ENCODE results near the gene ARHGAP26. TPM values are rescaled to one million over a fixed set of nuclear protein-coding genes. Genes with fewer than 3 reads are reported as not detected.
A peak's percentile ranks its signal among the peaks of the same experiment; 100 is the strongest.

The ARHGAP26 gene
- total RNA-seq, 1 donor from 2014 or later: 35.4 TPM

DNA sequence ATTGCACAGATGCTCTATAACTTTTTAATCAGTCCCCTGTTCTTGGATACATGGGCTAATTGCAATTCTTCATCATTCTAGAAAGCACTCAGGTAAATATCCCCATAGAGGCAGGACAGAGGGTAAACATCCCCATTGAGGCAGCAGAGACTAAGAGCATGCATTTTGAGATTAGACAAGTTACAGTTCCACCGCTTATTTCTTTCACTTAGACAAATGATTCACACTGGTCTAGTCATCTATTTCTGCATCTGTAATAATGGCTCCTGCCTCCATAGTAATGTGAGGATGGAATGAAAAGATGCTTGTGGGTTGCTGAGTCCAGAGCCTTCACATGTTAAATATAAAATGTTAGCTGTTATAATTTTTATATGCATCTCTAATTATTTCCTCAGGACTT is 276.9 kb downstream of the ARHGAP26 start:
- Histone ChIP-seq H3K36me3 (no peaks in the 10 kb centered on the region), H3K27ac (no peak overlapping the region), H3K9me3 (no peaks in the 10 kb centered on the region), H3K4me3 (no peak overlapping the region), H3K27me3 (no peaks in the 10 kb centered on the region), H3K4me1 (peaks cover 12% of the 10 kb centered on the region)
- TF ChIP-seq, protein P1, sequence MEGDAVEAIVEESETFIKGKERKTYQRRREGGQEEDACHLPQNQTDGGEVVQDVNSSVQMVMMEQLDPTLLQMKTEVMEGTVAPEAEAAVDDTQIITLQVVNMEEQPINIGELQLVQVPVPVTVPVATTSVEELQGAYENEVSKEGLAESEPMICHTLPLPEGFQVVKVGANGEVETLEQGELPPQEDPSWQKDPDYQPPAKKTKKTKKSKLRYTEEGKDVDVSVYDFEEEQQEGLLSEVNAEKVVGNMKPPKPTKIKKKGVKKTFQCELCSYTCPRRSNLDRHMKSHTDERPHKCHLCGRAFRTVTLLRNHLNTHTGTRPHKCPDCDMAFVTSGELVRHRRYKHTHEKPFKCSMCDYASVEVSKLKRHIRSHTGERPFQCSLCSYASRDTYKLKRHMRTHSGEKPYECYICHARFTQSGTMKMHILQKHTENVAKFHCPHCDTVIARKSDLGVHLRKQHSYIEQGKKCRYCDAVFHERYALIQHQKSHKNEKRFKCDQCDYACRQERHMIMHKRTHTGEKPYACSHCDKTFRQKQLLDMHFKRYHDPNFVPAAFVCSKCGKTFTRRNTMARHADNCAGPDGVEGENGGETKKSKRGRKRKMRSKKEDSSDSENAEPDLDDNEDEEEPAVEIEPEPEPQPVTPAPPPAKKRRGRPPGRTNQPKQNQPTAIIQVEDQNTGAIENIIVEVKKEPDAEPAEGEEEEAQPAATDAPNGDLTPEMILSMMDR (IDR thresholded peaks at IDR 0.05): no peak
- intact Hi-C loops (cut with DNase I): no loop called here
- ATAC-seq: no peak
- DNase-seq: no peak

DNA sequence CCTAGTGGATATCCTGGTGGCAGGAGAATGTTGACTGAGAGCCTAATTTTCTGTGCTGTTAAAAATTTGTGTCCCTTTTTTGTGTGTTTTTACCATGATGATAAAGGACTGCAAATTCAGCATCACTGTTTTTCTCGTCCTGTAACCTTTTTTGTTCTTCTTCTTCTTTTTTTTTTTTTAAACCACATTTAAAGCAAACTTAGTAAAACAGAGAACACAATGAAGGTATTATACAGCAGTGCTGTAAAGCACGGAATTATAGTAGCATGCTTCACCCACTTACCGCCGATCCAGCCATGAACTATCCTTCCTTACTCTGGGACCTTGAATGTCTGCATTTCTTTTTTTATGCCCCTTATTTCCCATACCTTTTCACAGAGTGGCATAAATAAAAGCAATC is 280.0 kb downstream of the ARHGAP26 start:
- Histone ChIP-seq H3K4me1 (peaks cover 16% of the 10 kb centered on the region), H3K36me3 (no peaks in the 10 kb centered on the region), H3K27me3 (no peaks in the 10 kb centered on the region), H3K4me3 (no peak overlapping the region), H3K9me3 (no peaks in the 10 kb centered on the region), H3K27ac (no peak overlapping the region)
- TF ChIP-seq, protein P1 (IDR thresholded peaks at IDR 0.05): no peak
- no peak for ATAC-seq
- intact Hi-C loops (cut with DNase I): no loop called here
- DNase-seq: no peak

DNA sequence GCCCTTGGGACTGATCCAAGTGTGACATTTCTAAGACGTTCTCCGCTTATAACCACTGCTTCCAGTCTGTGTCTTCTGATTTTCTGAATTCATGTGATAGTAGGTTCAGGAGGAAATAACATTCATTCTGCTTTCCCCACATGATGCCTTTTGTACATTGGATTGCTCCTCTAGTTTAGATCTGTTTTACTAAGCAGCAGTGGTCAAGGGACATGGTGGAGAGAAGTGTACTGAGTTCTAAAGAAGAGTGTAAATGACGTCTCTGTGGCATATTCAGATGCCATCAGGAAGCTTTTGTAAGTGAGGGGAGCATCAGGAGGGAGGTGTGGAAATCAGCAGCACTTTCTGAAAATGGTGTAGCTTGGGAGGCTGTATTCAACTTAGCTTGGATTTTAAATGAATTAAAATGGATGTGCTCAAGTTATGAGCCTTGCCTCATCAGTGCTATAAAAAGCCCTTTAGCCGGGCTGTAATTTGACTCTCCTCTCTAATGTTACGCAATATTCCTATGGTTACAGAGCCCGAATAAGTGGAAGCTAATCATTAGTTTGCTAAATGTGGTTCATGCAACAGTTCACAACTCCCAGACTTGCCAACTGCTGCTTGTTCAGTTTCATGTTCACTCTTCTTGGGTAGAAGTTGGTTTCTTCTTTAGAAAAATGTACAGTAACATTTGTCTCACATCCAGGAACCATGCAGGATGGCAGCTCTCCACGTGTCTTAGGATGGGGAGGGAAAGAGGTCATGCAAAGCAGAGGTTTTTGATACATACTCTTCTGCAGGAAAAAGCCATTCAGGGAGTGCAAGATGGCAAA is 281.3 kb downstream of the ARHGAP26 start:
- H3K9me3 ChIP-seq: no peaks in the 10 kb centered on the region
- H3K27ac ChIP-seq: peak overlapping the region; percentile 55
- H3K36me3 ChIP-seq: no peaks in the 10 kb centered on the region
- TF ChIP-seq, protein P1 (IDR thresholded peaks at IDR 0.05): no peak
- H3K27me3 ChIP-seq: no peaks in the 10 kb centered on the region
- H3K4me3 ChIP-seq: no peak overlapping the region
- no peak for DNase-seq
- ATAC-seq: peak; percentile 89
- intact Hi-C loops (cut with DNase I): no loop called here
- peaks cover 19% of the 10 kb centered on the region for H3K4me1 ChIP-seq

DNA sequence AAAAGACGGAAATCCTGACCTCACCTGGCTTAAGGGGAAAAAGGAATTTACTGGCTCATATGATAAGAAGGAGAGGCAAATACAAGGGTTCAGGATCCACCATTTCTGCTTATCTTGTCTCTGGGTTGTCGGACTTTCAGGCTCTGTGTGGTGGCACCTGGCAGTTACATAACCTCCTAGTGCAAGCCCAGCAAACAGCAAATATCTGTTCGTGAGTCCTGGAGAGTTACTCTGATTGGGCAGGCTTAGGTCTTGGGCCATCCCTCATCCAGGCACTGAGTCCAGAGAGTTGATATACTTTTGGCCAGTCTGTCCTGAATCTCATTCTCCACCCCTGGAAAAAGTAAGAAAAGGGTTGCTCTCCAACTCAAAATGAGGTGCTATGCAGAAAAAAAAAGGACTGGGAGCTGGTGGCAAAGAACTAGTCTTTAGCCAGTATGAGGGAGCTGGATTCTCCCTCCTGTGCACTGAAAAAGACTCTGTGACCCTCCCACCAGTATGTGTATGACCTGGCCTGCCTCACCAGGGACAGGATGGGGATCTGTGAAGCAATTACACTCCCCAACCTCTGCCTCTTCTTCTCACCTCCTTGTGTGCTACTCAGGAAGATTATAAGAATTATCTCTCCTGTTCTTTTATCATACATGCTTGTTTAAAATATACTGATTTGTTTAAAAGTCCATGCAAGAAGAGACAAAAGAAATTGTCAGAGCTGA is 282.9 kb downstream of the ARHGAP26 start:
- peaks cover 25% of the 10 kb centered on the region for H3K4me1 ChIP-seq
- intact Hi-C loops (cut with DNase I): no loop called here
- TF ChIP-seq, protein P1 (IDR thresholded peaks at IDR 0.05): no peak
- no peaks in the 10 kb centered on the region for H3K9me3 ChIP-seq
- no peak for DNase-seq
- ATAC-seq: no peak
- no peak overlapping the region for H3K27ac ChIP-seq
- no peaks in the 10 kb centered on the region for H3K36me3 ChIP-seq
- H3K27me3 ChIP-seq: no peaks in the 10 kb centered on the region
- no peak overlapping the region for H3K4me3 ChIP-seq

DNA sequence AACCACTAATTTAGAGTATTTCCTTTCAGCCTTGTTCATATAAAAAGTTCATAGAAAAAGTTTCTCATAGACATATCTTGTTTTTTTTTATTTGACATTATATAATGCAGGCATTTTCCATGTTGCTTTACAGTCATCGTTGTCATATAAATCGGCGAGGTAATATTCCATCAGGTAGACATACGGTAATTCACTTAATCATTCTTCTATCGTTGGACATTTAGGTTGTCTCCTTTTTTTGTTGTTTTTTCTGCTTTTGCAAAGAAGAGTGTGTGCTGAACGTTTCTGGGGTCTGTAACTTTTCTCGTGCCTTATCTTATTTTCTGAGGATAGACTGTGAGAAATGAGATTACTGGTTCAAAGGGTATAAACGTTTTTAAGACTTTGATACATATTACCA is 283.6 kb downstream of the ARHGAP26 start:
- Histone ChIP-seq H3K27ac (no peak overlapping the region), H3K36me3 (no peaks in the 10 kb centered on the region), H3K27me3 (no peaks in the 10 kb centered on the region), H3K9me3 (no peaks in the 10 kb centered on the region), H3K4me3 (no peak overlapping the region), H3K4me1 (peaks cover 25% of the 10 kb centered on the region)
- DNase-seq (no peak), ATAC-seq (no peak)
- TF ChIP-seq, protein P1 (IDR thresholded peaks at IDR 0.05): no peak
- intact Hi-C loops (cut with DNase I): no loop called here
